Cardiac muscle cell (in vitro differentiated cells and primary cell): Measurements from ENCODE around the gene PTPN12. TPM values are rescaled to one million over a fixed set of nuclear protein-coding genes. Genes with fewer than 3 reads are reported as not detected.

Experiments used
- DNase-seq, 2 donors: peaks; one replicate each; pipeline versions ENCODE4 v3.0.0 to v3.0.0-alpha.2; 2010 to 2017; ENCODE audit warnings: low read depth in 1 of 2, low spot score in 1 of 2
- H3K27ac ChIP-seq: fragments of 200-600 bp; sonication (generic); 2 replicates; pipeline ENCODE4 v1.5.1; 2016
- H3K27me3 ChIP-seq: fragments of 200-600 bp; sonication (generic); 2 replicates; pipeline ENCODE4 v1.6.0; 2016; ENCODE audit warnings: control low read depth
- H3K36me3 ChIP-seq: fragments of 200-600 bp; sonication (generic); 2 replicates; pipeline ENCODE4 v1.5.1; 2016; ENCODE audit warnings: control low read depth
- H3K4me1 ChIP-seq: fragments of 200-600 bp; sonication (generic); 2 replicates; pipeline ENCODE4 v1.8.1; 2017; ENCODE audit warnings: low read depth, mild to moderate bottlenecking, mixed run types
- H3K4me3 ChIP-seq: fragments of 200-600 bp; sonication (generic); 2 replicates; pipeline ENCODE4 v1.5.1; 2016; ENCODE audit warnings: mild to moderate bottlenecking
- H3K9me3 ChIP-seq: fragments of 200-600 bp; sonication (generic); 2 replicates; pipeline ENCODE4 v1.5.1; 2017; ENCODE audit warnings: low read depth, mild to moderate bottlenecking, control low read depth
- polyA plus RNA-seq: library from polyadenylated mRNA; unstranded; fragments of >200 nt; fragmentation: Nextera tagmentation; extraction: Ambion mirVana; gene quantifications from 2 replicates; pipeline ENCODE4 v1.2.1, GENCODE V29; 2016
- total RNA-seq: library from RNA; depleted of rRNA; stranded (reverse); fragments of >200 nt; gene quantifications from 2 replicates; pipeline ENCODE4 v1.2.3, GENCODE V29; 2016
- TF ChIP-seq, protein P1 (sequence below): IDR thresholded peaks from 2 replicates; pipeline ENCODE4 v1.5.1; 2012; ENCODE audit warnings: low read depth, mild to moderate bottlenecking, low read length

The PTPN12 gene
- total and polyA plus RNA-seq, 2 experiments from 2014 or later = 13.4 to 19.3 TPM

DNA sequence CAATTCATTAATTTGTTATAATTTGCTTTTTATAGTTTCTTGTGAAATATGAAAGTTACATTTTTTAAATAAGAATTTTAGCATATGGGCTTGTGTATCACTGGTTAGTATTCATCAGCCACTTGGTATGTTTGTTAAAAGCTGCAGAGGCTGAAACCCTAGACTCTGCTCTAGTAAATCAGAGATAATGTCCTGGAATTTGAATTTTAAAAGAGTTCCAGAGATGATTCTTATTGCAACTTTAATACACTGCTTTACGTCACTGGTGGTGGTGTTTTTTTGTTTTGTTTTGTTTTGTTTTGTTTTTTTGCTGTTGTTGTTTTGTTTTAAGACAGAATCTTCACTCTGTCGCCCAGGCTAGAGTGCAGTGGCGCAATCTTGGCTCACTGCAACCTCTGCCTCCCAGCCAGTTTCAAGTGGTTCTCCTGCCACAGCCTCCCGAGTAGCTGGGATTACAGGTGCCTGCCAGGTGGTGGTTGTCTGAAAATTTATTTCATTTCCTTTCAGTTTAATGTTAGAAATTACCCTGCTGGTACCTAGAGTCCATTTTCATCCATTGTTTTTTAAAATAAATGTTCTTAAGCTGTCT is 43.8 kb downstream of the PTPN12 start:
- no peaks in the 10 kb centered on the region for H3K27me3 ChIP-seq
- peaks cover 13% of the 10 kb centered on the region for H3K36me3 ChIP-seq
- no peak for DNase-seq

DNA sequence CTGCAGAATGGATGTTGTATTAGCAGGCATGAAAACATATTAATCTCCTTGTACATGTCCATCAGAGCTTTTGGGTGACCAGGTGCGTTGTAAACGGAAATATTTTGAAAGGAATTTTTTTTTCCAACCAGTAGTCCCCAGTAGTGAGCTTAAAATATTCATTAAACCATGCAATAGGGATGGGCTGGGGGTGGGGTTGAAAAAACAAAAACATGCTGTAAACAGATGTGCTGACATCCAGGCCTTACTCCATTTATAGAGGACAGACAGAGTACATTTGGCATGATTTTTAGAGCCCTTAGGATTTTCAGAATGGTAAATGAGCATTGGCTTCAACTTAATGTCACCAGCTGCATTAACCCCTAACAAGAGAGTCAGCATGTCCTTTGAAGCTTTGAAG is 50.2 kb downstream of the PTPN12 start:
- Histone ChIP-seq H3K4me3 (no peak overlapping the region), H3K36me3 (peaks cover 22% of the 10 kb centered on the region), H3K9me3 (no peaks in the 10 kb centered on the region), H3K4me1 (no peaks in the 10 kb centered on the region), H3K27ac (peak overlapping the region; percentile 15), H3K27me3 (no peaks in the 10 kb centered on the region)
- no peak for DNase-seq
- TF ChIP-seq, protein P1, sequence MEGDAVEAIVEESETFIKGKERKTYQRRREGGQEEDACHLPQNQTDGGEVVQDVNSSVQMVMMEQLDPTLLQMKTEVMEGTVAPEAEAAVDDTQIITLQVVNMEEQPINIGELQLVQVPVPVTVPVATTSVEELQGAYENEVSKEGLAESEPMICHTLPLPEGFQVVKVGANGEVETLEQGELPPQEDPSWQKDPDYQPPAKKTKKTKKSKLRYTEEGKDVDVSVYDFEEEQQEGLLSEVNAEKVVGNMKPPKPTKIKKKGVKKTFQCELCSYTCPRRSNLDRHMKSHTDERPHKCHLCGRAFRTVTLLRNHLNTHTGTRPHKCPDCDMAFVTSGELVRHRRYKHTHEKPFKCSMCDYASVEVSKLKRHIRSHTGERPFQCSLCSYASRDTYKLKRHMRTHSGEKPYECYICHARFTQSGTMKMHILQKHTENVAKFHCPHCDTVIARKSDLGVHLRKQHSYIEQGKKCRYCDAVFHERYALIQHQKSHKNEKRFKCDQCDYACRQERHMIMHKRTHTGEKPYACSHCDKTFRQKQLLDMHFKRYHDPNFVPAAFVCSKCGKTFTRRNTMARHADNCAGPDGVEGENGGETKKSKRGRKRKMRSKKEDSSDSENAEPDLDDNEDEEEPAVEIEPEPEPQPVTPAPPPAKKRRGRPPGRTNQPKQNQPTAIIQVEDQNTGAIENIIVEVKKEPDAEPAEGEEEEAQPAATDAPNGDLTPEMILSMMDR = no peak

More for the DNA sequence above, 43.8 kb downstream of the PTPN12 start:
- H3K9me3 ChIP-seq = no peaks in the 10 kb centered on the region
- peaks cover 4% of the 10 kb centered on the region for H3K4me1 ChIP-seq
- H3K4me3 ChIP-seq = no peak overlapping the region
- TF ChIP-seq, protein P1 = no peak
- no peak overlapping the region for H3K27ac ChIP-seq

- TF ChIP-seq, protein P1 = no peak
- Histone ChIP-seq H3K9me3 (no peaks in the 10 kb centered on the region), H3K36me3 (peaks cover 38% of the 10 kb centered on the region)
Measured at GRCh38 chr7:77600952-77601351, 63.9 kb downstream of the PTPN12 start.

GRCh38 chr7:77606562-77606961 is 69.5 kb downstream of the PTPN12 start:
- H3K27ac ChIP-seq = no peak overlapping the region
- TF ChIP-seq, protein P1 = no peak

More at GRCh38 chr7:77600952-77601351, 63.9 kb downstream of the PTPN12 start:
- H3K4me1 ChIP-seq = no peaks in the 10 kb centered on the region
- H3K27ac ChIP-seq = no peak overlapping the region
- no peak overlapping the region for H3K4me3 ChIP-seq
- H3K27me3 ChIP-seq = no peaks in the 10 kb centered on the region
- no peak for DNase-seq

DNA sequence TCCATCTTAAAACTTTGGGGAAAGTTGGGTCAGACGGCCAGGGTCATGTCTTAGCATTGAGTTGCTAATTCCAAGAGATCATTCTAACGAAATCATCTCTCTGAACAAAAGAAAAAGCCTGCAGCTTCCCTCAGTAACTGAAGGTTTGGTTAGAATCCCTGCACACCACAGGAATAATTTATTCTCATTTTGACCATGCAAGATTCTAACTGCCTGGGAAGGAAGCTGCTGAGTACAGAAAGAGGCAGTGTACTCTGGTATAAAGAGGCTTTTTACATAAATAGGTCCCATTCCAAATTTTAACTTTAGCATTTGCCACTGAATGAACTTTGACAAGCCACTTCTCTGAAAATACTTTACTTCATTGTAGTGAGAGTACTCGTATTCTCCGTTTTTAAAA is 82.2 kb downstream of the PTPN12 start:
- TF ChIP-seq, protein P1 = no peak
- H3K4me3 ChIP-seq = no peak overlapping the region
- no peaks in the 10 kb centered on the region for H3K4me1 ChIP-seq
- peak overlapping the region; percentile 41 for H3K27ac ChIP-seq
- H3K27me3 ChIP-seq = no peaks in the 10 kb centered on the region
- H3K9me3 ChIP-seq = no peaks in the 10 kb centered on the region
- DNase-seq = no peak
- H3K36me3 ChIP-seq = peaks cover 23% of the 10 kb centered on the region

More at GRCh38 chr7:77606562-77606961, 69.5 kb downstream of the PTPN12 start:
- Histone ChIP-seq H3K27me3 (no peaks in the 10 kb centered on the region), H3K9me3 (no peaks in the 10 kb centered on the region), H3K4me3 (no peak overlapping the region), H3K36me3 (peaks cover 40% of the 10 kb centered on the region), H3K4me1 (no peaks in the 10 kb centered on the region)
- no peak for DNase-seq
